Measurements from ENCODE around the gene FNBP1L. TPM values are rescaled to one million over a fixed set of nuclear protein-coding genes. Genes with fewer than 3 reads are reported as not detected.

The FNBP1L gene
- total RNA-seq, 1 donor from 2014 or later: 107 TPM

GRCh38 chr1:93489756-93490155, 41.8 kb downstream of the FNBP1L start:
- Mint-ChIP-seq H3K36me3 (ENCODE audit: low read depth, unreplicated experiment) (no peaks in the 10 kb centered on the region), H3K4me1 (ENCODE audit: unreplicated experiment) (peaks cover 5% of the 10 kb centered on the region), H3K9me3 (ENCODE audit: unreplicated experiment) (no peaks in the 10 kb centered on the region), H3K27me3 (ENCODE audit: unreplicated experiment) (peaks cover 1% of the 10 kb centered on the region), H3K4me3 (ENCODE audit: unreplicated experiment) (no peak overlapping the region), H3K27ac (ENCODE audit: unreplicated experiment) (no peak overlapping the region)
- no peak for TF ChIP-seq CTCF (IDR thresholded peaks at IDR 0.05; ENCODE audit: unreplicated experiment)
- no peak for DNase-seq (ENCODE audit: low spot score)

- no peaks in the 10 kb centered on the region for H3K36me3 Mint-ChIP-seq (ENCODE audit: low read depth, unreplicated experiment)
- no peak for DNase-seq (ENCODE audit: low spot score)
- H3K4me1 Mint-ChIP-seq (ENCODE audit: unreplicated experiment): peaks cover 5% of the 10 kb centered on the region
- no peak for TF ChIP-seq CTCF (IDR thresholded peaks at IDR 0.05; ENCODE audit: unreplicated experiment)
- H3K9me3 Mint-ChIP-seq (ENCODE audit: unreplicated experiment): no peaks in the 10 kb centered on the region
- H3K4me3 Mint-ChIP-seq (ENCODE audit: unreplicated experiment): no peak overlapping the region
- peaks cover 1% of the 10 kb centered on the region for H3K27me3 Mint-ChIP-seq (ENCODE audit: unreplicated experiment)
- H3K27ac Mint-ChIP-seq (ENCODE audit: unreplicated experiment): no peak overlapping the region
Measured at GRCh38 chr1:93490357-93490756, 42.4 kb downstream of the FNBP1L start.

GRCh38 chr1:93495911-93496310, 48.0 kb downstream of the FNBP1L start:
- DNase-seq (ENCODE audit: low spot score): no peak
- peaks cover 2% of the 10 kb centered on the region for H3K27me3 Mint-ChIP-seq (ENCODE audit: unreplicated experiment)
- H3K9me3 Mint-ChIP-seq (ENCODE audit: unreplicated experiment): no peaks in the 10 kb centered on the region
- peaks cover 19% of the 10 kb centered on the region for H3K4me1 Mint-ChIP-seq (ENCODE audit: unreplicated experiment)
- TF ChIP-seq CTCF (IDR thresholded peaks at IDR 0.05; ENCODE audit: unreplicated experiment): no peak
- no peak overlapping the region for H3K27ac Mint-ChIP-seq (ENCODE audit: unreplicated experiment)
- peaks cover 3% of the 10 kb centered on the region for H3K36me3 Mint-ChIP-seq (ENCODE audit: low read depth, unreplicated experiment)
- H3K4me3 Mint-ChIP-seq (ENCODE audit: unreplicated experiment): no peak overlapping the region

- Mint-ChIP-seq H3K9me3 (ENCODE audit: unreplicated experiment) (no peaks in the 10 kb centered on the region), H3K4me3 (ENCODE audit: unreplicated experiment) (no peak overlapping the region), H3K4me1 (ENCODE audit: unreplicated experiment) (peaks cover 19% of the 10 kb centered on the region), H3K36me3 (ENCODE audit: low read depth, unreplicated experiment) (peaks cover 3% of the 10 kb centered on the region), H3K27me3 (ENCODE audit: unreplicated experiment) (peaks cover 2% of the 10 kb centered on the region), H3K27ac (ENCODE audit: unreplicated experiment) (no peak overlapping the region)
- DNase-seq (ENCODE audit: low spot score): no peak
- TF ChIP-seq CTCF (IDR thresholded peaks at IDR 0.05; ENCODE audit: unreplicated experiment): no peak
Measured at GRCh38 chr1:93496520-93496919, 48.6 kb downstream of the FNBP1L start.

- H3K9me3 Mint-ChIP-seq (ENCODE audit: unreplicated experiment): no peaks in the 10 kb centered on the region
- H3K27me3 Mint-ChIP-seq (ENCODE audit: unreplicated experiment): peaks cover 2% of the 10 kb centered on the region
- TF ChIP-seq CTCF (IDR thresholded peaks at IDR 0.05; ENCODE audit: unreplicated experiment): no peak
- no peak overlapping the region for H3K27ac Mint-ChIP-seq (ENCODE audit: unreplicated experiment)
- peaks cover 23% of the 10 kb centered on the region for H3K4me1 Mint-ChIP-seq (ENCODE audit: unreplicated experiment)
- H3K4me3 Mint-ChIP-seq (ENCODE audit: unreplicated experiment): no peak overlapping the region
- DNase-seq (ENCODE audit: low spot score): no peak
- H3K36me3 Mint-ChIP-seq (ENCODE audit: low read depth, unreplicated experiment): peaks cover 8% of the 10 kb centered on the region
Measured at GRCh38 chr1:93499075-93499474, 51.2 kb downstream of the FNBP1L start.

Data from endothelial cell (in vitro differentiated cells).